NB4 (cell line): ENCODE measurements around the gene CRYBB3.

Source experiments
- CTCF ChIP-seq: IDR thresholded peaks from one replicate; pipeline ENCODE4 v1.5.1; 2012; ENCODE audit warnings: low read depth, low read length
- MYC ChIP-seq: IDR thresholded peaks from 2 replicates; pipeline ENCODE4 v1.6.1; 2011; ENCODE audit warnings: low read depth, low read length
- POLR2A ChIP-seq: IDR thresholded peaks from 2 replicates; pipeline ENCODE4 v1.6.1; 2011; ENCODE audit warnings: mild to moderate bottlenecking; ENCODE audit not compliant: insufficient read length; ENCODE audit errors: extremely low read depth
- TF ChIP-seq, protein P1 (sequence below): IDR thresholded peaks from 2 replicates; pipeline ENCODE4 v1.6.1; 2011; ENCODE audit warnings: low read depth, low read length

- TF ChIP-seq POLR2A (no peak), CTCF (no peak), MYC (no peak)
- TF ChIP-seq, protein P1, sequence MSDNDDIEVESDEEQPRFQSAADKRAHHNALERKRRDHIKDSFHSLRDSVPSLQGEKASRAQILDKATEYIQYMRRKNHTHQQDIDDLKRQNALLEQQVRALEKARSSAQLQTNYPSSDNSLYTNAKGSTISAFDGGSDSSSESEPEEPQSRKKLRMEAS = no peak
These were observed 36.8 kb downstream of the CRYBB3 start for GRCh38 chr22:25236417-25236816.
